IPS-18a (cell line): ENCODE results near the gene CDKAL1.

Experiments used
- H3K27ac ChIP-seq: one replicate; pipeline ENCODE4 v1.5.1; 2013; ENCODE audit warnings: low read length
- H3K27me3 ChIP-seq: one replicate; pipeline ENCODE4 v1.6.1; 2013; ENCODE audit warnings: mild to moderate bottlenecking, low read length; ENCODE audit not compliant: control insufficient read depth, insufficient read depth
- H3K36me3 ChIP-seq: one replicate; pipeline ENCODE4 v1.6.1; 2013; ENCODE audit warnings: low read depth, low read length; ENCODE audit not compliant: control insufficient read depth
- H3K4me1 ChIP-seq: one replicate; pipeline ENCODE4 v1.6.1; 2013; ENCODE audit warnings: low read depth, low read length; ENCODE audit not compliant: control insufficient read depth
- H3K4me3 ChIP-seq: one replicate; pipeline ENCODE4 v1.5.1; 2013; ENCODE audit warnings: low read length
- H3K9ac ChIP-seq: one replicate; pipeline ENCODE4 v1.6.1; 2013; ENCODE audit warnings: mild to moderate bottlenecking, low read length, moderate library complexity
- H3K9me3 ChIP-seq: one replicate; pipeline ENCODE4 v1.6.1; 2013; ENCODE audit warnings: low read depth, low read length; ENCODE audit not compliant: control insufficient read depth

Gene CDKAL1

DNA sequence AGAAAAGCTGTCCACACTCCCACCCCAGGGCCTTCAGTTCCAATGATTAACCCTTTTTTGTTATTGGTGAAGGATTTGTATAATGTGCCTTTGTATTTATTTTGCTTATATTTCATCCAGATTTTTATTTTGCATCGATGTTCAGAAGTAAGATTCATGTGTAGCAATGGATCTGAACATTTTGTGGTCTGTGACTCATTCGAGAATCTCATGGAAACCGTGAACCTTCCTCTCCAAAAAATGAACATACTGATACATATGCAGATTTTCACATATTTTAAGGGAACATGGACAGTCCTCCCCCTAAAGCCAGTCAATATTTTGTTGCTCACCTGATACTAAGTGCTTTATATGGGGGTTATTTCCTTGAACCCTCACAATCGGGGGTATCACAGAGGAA, 637.5 kb downstream of the CDKAL1 start:
- H3K4me1 ChIP-seq = peaks cover 4% of the 10 kb centered on the region
- no peak overlapping the region for H3K4me3 ChIP-seq
- no peaks in the 10 kb centered on the region for H3K9me3 ChIP-seq
- H3K36me3 ChIP-seq = no peaks in the 10 kb centered on the region
- H3K27me3 ChIP-seq = no peaks in the 10 kb centered on the region
- H3K27ac ChIP-seq = no peak overlapping the region
- no peak overlapping the region for H3K9ac ChIP-seq

DNA sequence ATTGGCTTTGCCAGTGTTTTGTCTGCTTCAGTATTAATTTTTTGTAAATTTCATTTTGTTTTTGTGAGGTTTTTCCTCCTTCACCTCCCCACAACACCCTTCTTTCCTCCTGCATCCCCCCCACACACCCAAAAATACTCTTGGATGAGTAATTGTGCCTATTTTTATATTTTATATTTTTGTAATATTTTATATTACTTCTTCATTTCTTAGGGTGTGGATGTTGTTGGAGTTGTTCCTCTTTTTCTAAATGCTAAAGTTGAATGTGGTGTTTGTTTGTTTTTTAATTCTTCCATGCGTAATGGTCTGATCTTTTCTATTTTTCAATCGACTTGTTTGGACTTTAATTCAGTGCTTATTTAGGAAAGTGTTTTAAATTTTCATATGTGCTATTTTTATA, 638.8 kb downstream of the CDKAL1 start:
- H3K36me3 ChIP-seq = no peaks in the 10 kb centered on the region
- H3K9ac ChIP-seq = no peak overlapping the region
- H3K4me3 ChIP-seq = no peak overlapping the region
- H3K9me3 ChIP-seq = no peaks in the 10 kb centered on the region
- no peak overlapping the region for H3K27ac ChIP-seq
- peaks cover 4% of the 10 kb centered on the region for H3K4me1 ChIP-seq
- H3K27me3 ChIP-seq = no peaks in the 10 kb centered on the region

- no peak overlapping the region for H3K27ac ChIP-seq
- no peak overlapping the region for H3K4me3 ChIP-seq
- no peak overlapping the region for H3K9ac ChIP-seq
- no peaks in the 10 kb centered on the region for H3K27me3 ChIP-seq
- no peaks in the 10 kb centered on the region for H3K36me3 ChIP-seq
- H3K4me1 ChIP-seq = peaks cover 4% of the 10 kb centered on the region
- no peaks in the 10 kb centered on the region for H3K9me3 ChIP-seq
Observed at GRCh38 chr6:21173678-21174077, 639.4 kb downstream of the CDKAL1 start.

GRCh38 chr6:21176197-21176596, 641.9 kb downstream of the CDKAL1 start:
- Histone ChIP-seq H3K36me3 (no peaks in the 10 kb centered on the region), H3K27me3 (no peaks in the 10 kb centered on the region)

GRCh38 chr6:21180155-21180554, 645.9 kb downstream of the CDKAL1 start:
- Histone ChIP-seq H3K4me1 (peaks cover 30% of the 10 kb centered on the region), H3K36me3 (no peaks in the 10 kb centered on the region), H3K4me3 (no peak overlapping the region), H3K9me3 (no peaks in the 10 kb centered on the region), H3K27ac (no peak overlapping the region), H3K9ac (no peak overlapping the region), H3K27me3 (no peaks in the 10 kb centered on the region)

More at GRCh38 chr6:21176197-21176596, 641.9 kb downstream of the CDKAL1 start:
- H3K9ac ChIP-seq = no peak overlapping the region
- H3K4me3 ChIP-seq = no peak overlapping the region
- H3K27ac ChIP-seq = no peak overlapping the region
- no peaks in the 10 kb centered on the region for H3K9me3 ChIP-seq
- peaks cover 4% of the 10 kb centered on the region for H3K4me1 ChIP-seq

GRCh38 chr6:21180800-21181337, 646.6 kb downstream of the CDKAL1 start:
- no peak overlapping the region for H3K9ac ChIP-seq
- no peaks in the 10 kb centered on the region for H3K27me3 ChIP-seq
- H3K27ac ChIP-seq = no peak overlapping the region
- H3K4me3 ChIP-seq = no peak overlapping the region
- H3K36me3 ChIP-seq = no peaks in the 10 kb centered on the region
- H3K4me1 ChIP-seq = peaks cover 37% of the 10 kb centered on the region
- no peaks in the 10 kb centered on the region for H3K9me3 ChIP-seq

- Histone ChIP-seq H3K27ac (peak overlapping the region; percentile 46), H3K36me3 (no peaks in the 10 kb centered on the region), H3K9me3 (no peaks in the 10 kb centered on the region), H3K4me1 (peaks cover 45% of the 10 kb centered on the region), H3K27me3 (no peaks in the 10 kb centered on the region), H3K4me3 (no peak overlapping the region), H3K9ac (no peak overlapping the region)
Observed at GRCh38 chr6:21181866-21182265, 647.6 kb downstream of the CDKAL1 start.

DNA sequence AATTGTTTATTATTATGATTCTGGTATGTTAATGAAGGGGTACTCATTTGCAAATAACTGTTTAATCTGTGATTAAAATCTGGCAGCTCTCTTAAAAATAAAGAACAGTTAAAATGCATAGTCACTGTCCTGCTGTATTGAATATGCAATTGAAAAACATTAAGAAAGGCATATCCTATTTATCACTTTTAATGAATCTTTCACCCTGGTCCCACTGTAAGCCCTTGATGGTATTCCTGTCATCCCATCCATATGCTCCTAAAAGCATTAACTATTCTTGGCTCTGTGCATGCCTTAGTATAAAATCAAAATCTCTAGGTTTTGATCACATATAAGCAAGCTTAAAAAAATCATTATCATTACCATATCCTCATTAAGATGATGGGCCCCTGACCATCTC, 648.3 kb downstream of the CDKAL1 start:
- H3K27ac ChIP-seq = no peak overlapping the region
- H3K4me1 ChIP-seq = peaks cover 53% of the 10 kb centered on the region
- H3K9ac ChIP-seq = no peak overlapping the region
- H3K36me3 ChIP-seq = no peaks in the 10 kb centered on the region
- no peaks in the 10 kb centered on the region for H3K9me3 ChIP-seq
- no peaks in the 10 kb centered on the region for H3K27me3 ChIP-seq
- no peak overlapping the region for H3K4me3 ChIP-seq

DNA sequence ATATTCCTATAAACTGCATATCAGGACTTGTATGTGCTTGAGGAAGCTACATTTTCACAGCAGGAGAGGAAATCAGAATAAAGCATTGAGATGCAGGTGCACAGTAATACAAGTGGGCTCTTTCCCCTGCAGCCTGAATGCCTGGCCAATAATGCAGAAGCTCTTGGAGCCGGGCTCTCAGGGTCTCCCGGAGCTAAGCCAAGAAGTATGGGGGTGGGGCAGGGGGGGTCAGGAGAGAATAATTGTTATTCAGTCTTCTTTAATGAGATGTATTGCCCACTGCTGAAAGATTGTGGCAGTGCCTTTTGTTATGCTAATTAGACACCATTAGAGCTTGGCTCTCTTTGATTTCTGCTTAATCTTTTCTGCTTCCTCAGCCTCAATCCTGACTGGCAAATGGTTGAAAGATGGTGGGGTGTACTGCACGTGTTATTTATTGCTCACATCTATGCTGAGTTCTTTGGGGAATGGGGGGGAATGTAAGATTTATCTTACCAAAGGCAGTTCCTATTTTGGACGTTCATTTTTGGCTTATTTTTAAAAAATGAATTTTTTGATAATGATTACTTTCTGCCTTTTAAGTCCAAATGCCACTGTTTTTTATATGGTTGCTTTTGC, 651.7 kb downstream of the CDKAL1 start:
- Histone ChIP-seq H3K27me3 (no peaks in the 10 kb centered on the region), H3K9me3 (no peaks in the 10 kb centered on the region), H3K27ac (peak overlapping the region; percentile 82), H3K36me3 (no peaks in the 10 kb centered on the region), H3K4me1 (peaks cover 71% of the 10 kb centered on the region), H3K9ac (peak overlapping the region; percentile 18), H3K4me3 (peak overlapping the region; percentile 36)

GRCh38 chr6:21186479-21187055, 652.3 kb downstream of the CDKAL1 start:
- peak overlapping the region; percentile 18 for H3K9ac ChIP-seq
- H3K36me3 ChIP-seq = no peaks in the 10 kb centered on the region
- H3K27ac ChIP-seq = peak overlapping the region; percentile 82
- peak overlapping the region; percentile 36 for H3K4me3 ChIP-seq
- H3K27me3 ChIP-seq = no peaks in the 10 kb centered on the region
- H3K4me1 ChIP-seq = peaks cover 76% of the 10 kb centered on the region
- H3K9me3 ChIP-seq = no peaks in the 10 kb centered on the region

DNA sequence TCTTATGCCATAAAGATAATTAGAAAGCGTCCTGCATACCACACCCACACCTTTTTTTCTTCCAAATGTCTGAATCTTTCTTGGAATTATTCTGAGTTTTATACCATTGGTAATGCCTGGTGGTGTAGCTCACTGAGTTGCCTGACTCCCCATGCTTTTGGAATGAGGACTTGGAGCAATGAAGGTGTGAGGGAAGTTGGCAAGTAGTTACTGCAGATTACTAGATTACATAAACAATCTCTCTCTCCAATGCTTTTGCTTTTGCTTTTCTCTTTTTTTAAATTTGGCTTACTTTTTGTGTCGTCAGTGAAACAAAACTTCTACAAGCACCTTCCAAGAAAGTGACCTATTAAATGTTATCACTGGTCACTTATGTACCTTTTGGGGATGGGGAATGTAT, 653.2 kb downstream of the CDKAL1 start:
- H3K36me3 ChIP-seq = no peaks in the 10 kb centered on the region
- H3K27ac ChIP-seq = no peak overlapping the region
- H3K27me3 ChIP-seq = no peaks in the 10 kb centered on the region
- no peaks in the 10 kb centered on the region for H3K9me3 ChIP-seq
- H3K4me3 ChIP-seq = no peak overlapping the region
- H3K9ac ChIP-seq = no peak overlapping the region
- H3K4me1 ChIP-seq = peaks cover 69% of the 10 kb centered on the region
